Measurements from ENCODE around the gene DCTN1. TPM values are rescaled to one million over a fixed set of nuclear protein-coding genes. Genes with fewer than 3 reads are reported as not detected.

DCTN1 gene
- total RNA-seq, 1 experiment from 2014 or later = 67.8 TPM

DNA sequence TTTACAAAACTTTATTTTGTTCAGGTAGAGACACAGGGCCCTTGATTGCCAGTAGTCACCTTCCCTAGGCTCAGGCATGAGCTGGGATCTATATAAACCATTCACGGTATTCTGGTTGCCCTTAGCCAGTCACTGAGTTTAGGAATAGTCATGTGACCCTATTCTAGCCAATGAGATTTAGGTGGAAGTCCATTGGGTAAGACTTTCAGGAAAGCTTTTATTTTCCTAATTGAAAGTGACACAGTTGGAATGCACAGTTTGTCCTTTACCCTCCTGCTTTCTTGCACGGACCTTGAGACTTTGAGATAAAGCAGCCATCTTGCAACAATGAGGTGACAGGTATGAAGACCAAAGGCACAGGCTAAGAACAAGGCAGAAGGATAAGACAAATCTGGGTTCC, 58.4 kb downstream of the DCTN1 start:
- H3K4me3 ChIP-seq (ENCODE audit: low read length) = no peak overlapping the region
- no peaks in the 10 kb centered on the region for H3F3A ChIP-seq (ENCODE audit: low read length, unreplicated experiment)
- H3K27me3 ChIP-seq (ENCODE audit: low read length) = no peaks in the 10 kb centered on the region
- H3K9me2 ChIP-seq (replicated peaks; ENCODE audit: low read length) = no peaks in the 10 kb centered on the region; the same call in 1 of the 2 replicates
- TF ChIP-seq EZH2 (IDR thresholded peaks at IDR 0.05; ENCODE audit: low read length, unreplicated experiment) (no peak), EZH2phosphoT487 (IDR thresholded peaks at IDR 0.05; ENCODE audit: borderline replicate concordance, low read length) (no peak)
- TF ChIP-seq, protein P1, sequence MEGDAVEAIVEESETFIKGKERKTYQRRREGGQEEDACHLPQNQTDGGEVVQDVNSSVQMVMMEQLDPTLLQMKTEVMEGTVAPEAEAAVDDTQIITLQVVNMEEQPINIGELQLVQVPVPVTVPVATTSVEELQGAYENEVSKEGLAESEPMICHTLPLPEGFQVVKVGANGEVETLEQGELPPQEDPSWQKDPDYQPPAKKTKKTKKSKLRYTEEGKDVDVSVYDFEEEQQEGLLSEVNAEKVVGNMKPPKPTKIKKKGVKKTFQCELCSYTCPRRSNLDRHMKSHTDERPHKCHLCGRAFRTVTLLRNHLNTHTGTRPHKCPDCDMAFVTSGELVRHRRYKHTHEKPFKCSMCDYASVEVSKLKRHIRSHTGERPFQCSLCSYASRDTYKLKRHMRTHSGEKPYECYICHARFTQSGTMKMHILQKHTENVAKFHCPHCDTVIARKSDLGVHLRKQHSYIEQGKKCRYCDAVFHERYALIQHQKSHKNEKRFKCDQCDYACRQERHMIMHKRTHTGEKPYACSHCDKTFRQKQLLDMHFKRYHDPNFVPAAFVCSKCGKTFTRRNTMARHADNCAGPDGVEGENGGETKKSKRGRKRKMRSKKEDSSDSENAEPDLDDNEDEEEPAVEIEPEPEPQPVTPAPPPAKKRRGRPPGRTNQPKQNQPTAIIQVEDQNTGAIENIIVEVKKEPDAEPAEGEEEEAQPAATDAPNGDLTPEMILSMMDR (conservative IDR thresholded peaks at IDR 0.05; ENCODE audit: low read depth, low read length) = no peak
- intact Hi-C loops (cut with micrococcal nuclease) = no loop called here
- DNase-seq (no peak), ATAC-seq (no peak)
- H2AFZ ChIP-seq (ENCODE audit: low read length) = no peak overlapping the region
- H4K20me1 ChIP-seq (ENCODE audit: low read length) = no peaks in the 10 kb centered on the region
- no peaks in the 10 kb centered on the region for H3K9me3 ChIP-seq (ENCODE audit: low read length)
- H3K27ac ChIP-seq (ENCODE audit: low read length) = no peak overlapping the region
- ChIA-PET POLR2A (ENCODE audit: unreplicated experiment) (interaction anchor here (0.6 kb wide), 1 partner anchor 1249 kb away, joined by 3 read pairs; no protein-coding TSS in a partner anchor), CTCF (no interaction called here)
- BruUV-seq (replicated peaks) = no TSS peak
- no peak overlapping the region for H3K4me2 ChIP-seq (ENCODE audit: low read length)
- H3K79me2 ChIP-seq (ENCODE audit: low read length) = no peaks in the 10 kb centered on the region
- no peaks in the 10 kb centered on the region for H3K36me3 ChIP-seq (ENCODE audit: low read depth, low read length)
- H3K4me1 ChIP-seq (ENCODE audit: insufficient read depth, low read length) = no peaks in the 10 kb centered on the region
- H3K9ac ChIP-seq (ENCODE audit: low read length) = no peak overlapping the region

DNA sequence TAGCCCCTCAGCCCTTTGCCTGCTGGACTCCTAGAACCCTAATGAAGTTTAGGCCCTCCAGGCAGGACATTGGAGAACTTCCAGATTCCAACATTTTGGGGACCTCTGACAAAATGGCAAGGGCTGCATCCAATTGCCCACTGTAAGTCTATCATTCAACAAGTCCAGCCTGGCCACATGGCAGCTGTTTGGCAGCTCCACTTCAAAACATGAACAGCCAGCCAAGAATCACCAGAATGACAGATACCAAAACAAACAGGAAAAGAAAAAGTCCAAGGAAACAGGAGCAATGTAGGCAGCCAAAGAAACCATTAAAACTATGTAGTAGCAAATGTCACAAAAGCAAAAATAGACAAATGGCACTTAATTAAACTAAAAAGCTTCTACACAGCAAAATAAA, 62.4 kb downstream of the DCTN1 start:
- H4K20me1 ChIP-seq (ENCODE audit: low read length) = no peaks in the 10 kb centered on the region
- TF ChIP-seq EZH2phosphoT487 (IDR thresholded peaks at IDR 0.05; ENCODE audit: borderline replicate concordance, low read length) (no peak), EZH2 (IDR thresholded peaks at IDR 0.05; ENCODE audit: low read length, unreplicated experiment) (no peak)
- TF ChIP-seq, protein P1 (conservative IDR thresholded peaks at IDR 0.05; ENCODE audit: low read depth, low read length) = no peak
- H3K4me1 ChIP-seq (ENCODE audit: insufficient read depth, low read length) = no peaks in the 10 kb centered on the region
- no peaks in the 10 kb centered on the region for H3K79me2 ChIP-seq (ENCODE audit: low read length)
- intact Hi-C loops (cut with micrococcal nuclease) = loop anchor here (5.0 kb wide), 1 partner anchor 50 kb away; no protein-coding TSS in a partner anchor
- no peaks in the 10 kb centered on the region for H3F3A ChIP-seq (ENCODE audit: low read length, unreplicated experiment)
- ATAC-seq = no peak; the same call in 1 of the 2 replicates
- no peaks in the 10 kb centered on the region; the same call in 1 of the 2 replicates for H3K9me2 ChIP-seq (replicated peaks; ENCODE audit: low read length)
- no TSS peak for BruUV-seq (replicated peaks)
- H3K4me3 ChIP-seq (ENCODE audit: low read length) = no peak overlapping the region
- H3K9me3 ChIP-seq (ENCODE audit: low read length) = no peaks in the 10 kb centered on the region
- DNase-seq = no peak
- no peaks in the 10 kb centered on the region for H3K27me3 ChIP-seq (ENCODE audit: low read length)
- POLR2A ChIA-PET (ENCODE audit: unreplicated experiment) = no interaction called here
- CTCF ChIA-PET = interaction anchor here (0.9 kb wide), 1 partner anchor 17 kb away, joined by 3 read pairs; no protein-coding TSS in a partner anchor
- H3K36me3 ChIP-seq (ENCODE audit: low read depth, low read length) = no peaks in the 10 kb centered on the region
- no peak overlapping the region for H3K27ac ChIP-seq (ENCODE audit: low read length)
- no peak overlapping the region for H3K9ac ChIP-seq (ENCODE audit: low read length)
- no peak overlapping the region for H2AFZ ChIP-seq (ENCODE audit: low read length)
- no peak overlapping the region for H3K4me2 ChIP-seq (ENCODE audit: low read length)

DNA sequence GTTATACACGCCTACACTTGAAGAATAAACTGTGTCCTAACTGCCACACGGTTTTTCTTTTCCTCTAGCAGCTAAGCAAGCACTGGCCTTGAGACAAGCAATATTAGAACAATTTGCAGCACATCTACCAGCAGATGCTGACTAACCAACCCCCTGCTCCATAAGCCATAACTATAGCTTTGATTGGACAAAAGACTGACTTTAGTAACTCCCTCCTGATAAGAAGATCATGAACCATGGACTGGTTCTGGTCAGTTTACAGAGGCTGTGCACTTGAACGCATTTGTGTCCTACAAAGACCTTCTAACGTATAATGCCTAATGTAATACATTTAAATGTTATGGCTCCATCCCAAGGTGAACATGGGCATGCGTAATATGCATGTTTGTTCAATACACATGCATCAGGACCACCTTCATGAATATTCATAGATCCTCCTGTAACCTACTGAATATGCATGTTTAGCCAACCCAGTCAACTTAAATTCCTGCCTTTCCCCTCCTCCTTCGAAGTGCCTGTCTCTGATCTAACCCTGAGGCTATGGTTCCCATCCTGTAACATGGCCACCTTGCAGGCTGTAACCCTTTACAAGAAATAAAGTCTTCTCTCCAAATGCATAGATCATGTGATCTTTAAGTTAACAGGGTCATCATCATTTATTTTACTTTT, 63.4 kb downstream of the DCTN1 start:
- Histone ChIP-seq H3K79me2 (ENCODE audit: low read length) (no peaks in the 10 kb centered on the region), H3K36me3 (ENCODE audit: low read depth, low read length) (no peaks in the 10 kb centered on the region), H3K27me3 (ENCODE audit: low read length) (no peaks in the 10 kb centered on the region), H4K20me1 (ENCODE audit: low read length) (no peaks in the 10 kb centered on the region), H3K9me2 (replicated peaks; ENCODE audit: low read length) (no peaks in the 10 kb centered on the region; the same call in 1 of the 2 replicates), H3K4me1 (ENCODE audit: insufficient read depth, low read length) (no peaks in the 10 kb centered on the region), H3K9ac (ENCODE audit: low read length) (no peak overlapping the region), H3K4me2 (ENCODE audit: low read length) (no peak overlapping the region), H3K27ac (ENCODE audit: low read length) (no peak overlapping the region), H3K9me3 (ENCODE audit: low read length) (no peaks in the 10 kb centered on the region), H3F3A (ENCODE audit: low read length, unreplicated experiment) (no peaks in the 10 kb centered on the region), H2AFZ (ENCODE audit: low read length) (no peak overlapping the region), H3K4me3 (ENCODE audit: low read length) (no peak overlapping the region)
- BruUV-seq (replicated peaks) = no TSS peak
- ChIA-PET POLR2A (ENCODE audit: unreplicated experiment) (no interaction called here), CTCF (no interaction called here)
- intact Hi-C loops (cut with micrococcal nuclease) = loop anchor here (5.0 kb wide), 1 partner anchor 49 kb away; no protein-coding TSS in a partner anchor
- TF ChIP-seq, protein P1 (conservative IDR thresholded peaks at IDR 0.05; ENCODE audit: low read depth, low read length) = no peak
- TF ChIP-seq EZH2 (IDR thresholded peaks at IDR 0.05; ENCODE audit: low read length, unreplicated experiment) (no peak), EZH2phosphoT487 (IDR thresholded peaks at IDR 0.05; ENCODE audit: borderline replicate concordance, low read length) (no peak)
- ATAC-seq = no peak
- no peak for DNase-seq

Data from PC-3 (cell line).